ENCODE measurements around the gene ZNF678. TPM values are rescaled to one million over a fixed set of nuclear protein-coding genes. Genes with fewer than 3 reads are reported as not detected.
"Not testable (repeated sequence)": the region's sequence is repeated elsewhere in the genome, so short reads cannot be mapped to it uniquely, and the experiment has no call there.

The ZNF678 gene
- total RNA-seq, 1 donor from 2014 or later, result 4.4 TPM

- intact Hi-C loops (cut with micrococcal nuclease), result loop anchor here (10.0 kb wide), 1 partner anchor 634 kb away; no protein-coding TSS in a partner anchor
Measured at GRCh38 chr1:227548448-227548847, 14.9 kb upstream of the ZNF678 start.

DNA sequence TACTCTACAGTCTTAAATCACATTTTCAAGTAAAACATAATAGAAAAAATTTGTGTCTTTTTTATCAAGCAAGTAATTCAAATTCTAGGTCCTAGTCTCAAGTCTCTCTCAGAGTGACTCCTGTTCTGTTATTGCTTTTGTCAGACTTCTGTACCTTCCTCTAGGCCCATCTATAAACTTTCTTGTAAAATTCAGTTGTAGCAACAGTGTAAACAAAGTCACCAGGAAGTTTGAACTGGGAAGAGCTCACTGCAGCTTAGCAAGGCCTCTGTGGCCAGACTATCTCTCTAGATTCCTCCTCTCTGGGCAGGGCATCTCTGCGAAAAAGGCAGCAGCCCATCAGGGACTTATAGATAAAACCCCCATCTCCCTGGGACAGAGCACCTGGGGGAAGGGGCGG lies 13.5 kb upstream of the ZNF678 start:
- intact Hi-C loops (cut with micrococcal nuclease), result loop anchor here (10.0 kb wide), 1 partner anchor 635 kb away; no protein-coding TSS in a partner anchor

DNA sequence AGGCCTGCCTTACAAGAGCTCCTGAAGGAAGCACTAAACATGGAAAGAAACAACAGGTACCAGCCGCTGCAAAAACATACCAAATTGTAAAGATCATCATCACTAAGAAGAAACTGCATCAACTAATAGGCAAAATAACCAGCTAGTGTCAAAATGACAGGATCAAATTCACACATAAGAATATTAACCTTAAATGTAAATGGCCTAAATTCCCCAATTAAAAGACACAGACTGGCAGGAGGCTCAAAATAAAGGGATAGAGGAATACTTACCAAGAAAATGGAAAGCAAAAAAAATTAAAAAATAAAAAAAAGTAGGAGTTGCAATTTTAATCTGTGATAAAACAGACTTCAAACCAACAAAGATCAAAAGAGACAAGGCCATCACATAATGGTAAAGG lies 11.5 kb upstream of the ZNF678 start:
- intact Hi-C loops (cut with micrococcal nuclease), result not testable (repeated sequence)

GRCh38 chr1:227556288-227556687 lies 7.1 kb upstream of the ZNF678 start:
- intact Hi-C loops (cut with micrococcal nuclease), result no loop called here

- intact Hi-C loops (cut with micrococcal nuclease), result no loop called here
Measured at GRCh38 chr1:227557962-227558725, 5.2 kb upstream of the ZNF678 start.

GRCh38 chr1:227558732-227559262 lies 4.6 kb upstream of the ZNF678 start:
- intact Hi-C loops (cut with micrococcal nuclease), result no loop called here

GRCh38 chr1:227559499-227559898 lies 3.9 kb upstream of the ZNF678 start:
- intact Hi-C loops (cut with micrococcal nuclease), result no loop called here

DNA sequence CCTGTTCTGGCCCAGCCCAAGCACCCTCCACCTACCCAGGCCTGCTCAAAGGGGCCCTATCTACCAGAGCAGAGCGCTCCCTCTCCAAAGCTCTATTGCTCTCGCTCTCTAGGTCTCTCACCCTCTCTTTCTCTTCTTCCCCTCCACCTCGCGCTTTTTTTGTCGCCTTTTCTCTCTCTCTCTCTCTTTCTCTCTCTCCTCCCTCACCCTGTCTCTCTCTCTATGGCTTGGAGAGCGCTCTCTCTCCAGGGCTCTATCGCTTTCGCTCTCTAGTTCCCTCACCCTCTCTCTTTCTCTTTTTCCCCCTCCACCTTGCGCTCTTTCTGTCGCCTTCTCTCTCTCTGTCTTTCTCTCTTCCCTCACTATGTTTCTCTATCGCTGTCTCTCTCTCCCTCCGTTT lies 3.4 kb upstream of the ZNF678 start:
- intact Hi-C loops (cut with micrococcal nuclease), result loop anchor here (5.0 to 10.0 kb wide), 2 partner anchors 897 to 1375 kb away; partner anchors contain the start of gene ACBD3

- intact Hi-C loops (cut with micrococcal nuclease), result loop anchor here (5.0 to 10.0 kb wide), 2 partner anchors 897 to 1376 kb away; partner anchors contain the start of gene ACBD3
Measured at GRCh38 chr1:227560393-227561173, 2.8 kb upstream of the ZNF678 start.

- intact Hi-C loops (cut with micrococcal nuclease), result loop anchor here (5.0 to 10.0 kb wide), 2 partner anchors 896 to 1377 kb away; partner anchors contain the start of gene ACBD3
Measured at GRCh38 chr1:227561241-227561907, 2.0 kb upstream of the ZNF678 start.

DNA sequence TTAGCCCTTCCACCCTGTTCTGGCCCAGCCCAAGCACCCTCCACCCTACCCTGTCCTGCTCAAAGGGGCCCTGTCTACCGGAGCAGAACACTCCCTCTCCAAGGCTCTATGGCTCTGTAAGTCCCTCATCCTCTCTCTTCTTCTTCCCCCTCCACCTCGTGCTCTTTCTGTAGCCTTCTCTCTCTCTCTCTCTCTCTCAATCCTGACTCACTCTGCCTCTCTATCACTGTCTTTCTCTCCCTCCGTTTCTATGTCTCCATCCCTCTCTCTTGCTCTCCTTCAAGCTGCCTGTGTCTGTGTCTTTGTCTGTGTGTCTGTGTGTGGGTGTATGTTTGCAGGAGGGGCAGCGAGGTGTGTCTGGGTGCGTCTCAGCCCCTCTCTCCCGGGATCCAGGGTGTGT lies 1.3 kb upstream of the ZNF678 start:
- intact Hi-C loops (cut with micrococcal nuclease), result loop anchor here (5.0 to 10.0 kb wide), 2 partner anchors 895 to 1377 kb away; partner anchors contain the start of gene ACBD3

GRCh38 chr1:227562933-227563323 lies 428 bp upstream of the ZNF678 start:
- intact Hi-C loops (cut with micrococcal nuclease), result loop anchor here (1.0 to 10.0 kb wide), 8 partner anchors 21 to 1378 kb away; partner anchors contain the start of genes ACBD3, JMJD4, MRPL55 and SNAP47

GRCh38 chr1:227567256-227567655 lies 3.9 kb downstream of the ZNF678 start:
- intact Hi-C loops (cut with micrococcal nuclease), result loop anchor here (10.0 kb wide), 1 partner anchor 1382 kb away; the partner anchor contains the start of gene ACBD3

GRCh38 chr1:227568593-227568992 lies 5.2 kb downstream of the ZNF678 start:
- intact Hi-C loops (cut with micrococcal nuclease), result loop anchor here (10.0 kb wide), 1 partner anchor 1384 kb away; the partner anchor contains the start of gene ACBD3

GRCh38 chr1:227572752-227573151 lies 9.4 kb downstream of the ZNF678 start:
- intact Hi-C loops (cut with micrococcal nuclease), result no loop called here

GRCh38 chr1:227574926-227575325 lies 11.6 kb downstream of the ZNF678 start:
- intact Hi-C loops (cut with micrococcal nuclease), result no loop called here

GRCh38 chr1:227576189-227576588 lies 12.8 kb downstream of the ZNF678 start:
- intact Hi-C loops (cut with micrococcal nuclease), result no loop called here

DNA sequence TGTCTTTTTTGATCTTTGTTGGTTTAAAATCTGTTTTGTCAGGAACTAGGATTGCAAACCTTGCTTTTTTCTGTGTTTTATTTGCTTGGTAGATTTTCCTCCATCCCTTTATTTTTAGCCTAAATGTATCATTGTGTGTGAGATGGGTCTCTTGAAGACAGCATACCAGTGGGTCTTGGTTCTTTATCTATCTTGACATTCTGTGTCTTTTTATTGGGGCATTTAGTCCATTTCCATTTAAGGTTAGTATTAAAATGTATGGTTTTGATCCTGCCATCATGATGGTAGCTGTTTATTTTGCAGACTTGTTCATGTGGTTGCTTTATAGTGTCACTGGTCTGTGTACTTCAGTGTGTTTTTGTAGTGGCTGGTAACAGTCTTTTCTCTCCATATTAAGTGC lies 14.1 kb downstream of the ZNF678 start:
- intact Hi-C loops (cut with micrococcal nuclease), result no loop called here

GRCh38 chr1:227583354-227583753 lies 20.0 kb downstream of the ZNF678 start:
- intact Hi-C loops (cut with micrococcal nuclease), result no loop called here

DNA sequence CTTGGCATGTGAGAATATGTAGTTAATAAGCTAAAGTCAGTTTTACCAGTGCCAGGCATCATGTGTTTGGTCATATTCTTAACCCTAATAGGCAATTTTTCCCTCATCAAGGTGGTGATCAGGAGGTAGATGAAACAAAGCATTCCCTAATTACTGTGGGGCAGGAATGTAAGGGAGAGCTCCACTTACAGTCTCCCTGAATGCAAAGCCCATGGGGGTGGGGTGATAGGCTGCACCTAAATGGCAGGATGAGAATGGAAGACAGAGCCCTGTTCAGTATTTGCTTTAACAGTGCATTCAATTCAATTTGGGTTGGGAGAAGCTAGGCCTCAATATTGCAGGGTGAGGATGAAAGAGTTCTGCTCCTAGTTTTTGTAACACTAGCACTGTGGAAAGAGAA lies 23.4 kb downstream of the ZNF678 start:
- intact Hi-C loops (cut with micrococcal nuclease), result no loop called here

- intact Hi-C loops (cut with micrococcal nuclease), result no loop called here
Measured at GRCh38 chr1:227587968-227588367, 24.6 kb downstream of the ZNF678 start.

All from T-helper 1 cell treated with Interleukin-12 subunit alpha and Interleukin-12 subunit beta and Interleukin-4 antibody, amounts not matched to agents 30 ng/mL and 1 ng/mL, for 36 hours (primary cell).